Measurements from ENCODE around the gene RBFOX1. TPM values are rescaled to one million over a fixed set of nuclear protein-coding genes. Genes with fewer than 3 reads are reported as not detected.

Gene RBFOX1
- total RNA-seq, 4 donors from 2014 or later, result 0.12 to 0.54 TPM; not detected in 2

DNA sequence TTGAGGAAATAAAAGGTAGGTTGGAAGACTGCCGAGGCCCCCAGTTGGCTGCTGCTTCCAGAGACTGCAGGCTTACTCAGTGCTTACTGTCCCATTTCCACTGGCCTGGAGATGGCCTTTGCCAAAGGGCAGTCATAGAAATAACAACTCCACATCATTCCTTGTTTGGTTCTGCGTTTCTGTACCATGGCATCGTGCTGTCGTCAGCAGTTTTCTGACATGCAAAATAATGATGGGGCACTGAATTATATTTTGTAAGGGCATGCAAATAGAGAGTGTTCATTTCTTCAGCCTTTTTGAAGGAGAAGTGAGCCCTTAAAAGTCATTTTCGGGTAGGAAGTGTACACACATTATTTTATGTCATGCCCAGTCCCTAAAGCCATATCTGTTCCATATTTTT lies 88.9 kb downstream of the RBFOX1 start:
- no peak for ATAC-seq
- Histone ChIP-seq H3K4me3 (no peak overlapping the region), H3K4me1 (no peaks in the 10 kb centered on the region), H3K27me3 (peaks cover 22% of the 10 kb centered on the region), H3K9me3 (no peaks in the 10 kb centered on the region), H3K36me3 (no peaks in the 10 kb centered on the region), H3K27ac (no peak overlapping the region)
- WGBS, 2 donors (ENCODE audit: low coverage in 1 of 2), result 44 to 51% methylated on average over 3 to 5 of the region's 5 CpGs
- TF ChIP-seq EP300 (IDR thresholded peaks at IDR 0.05) (no peak), POLR2A (IDR thresholded peaks at IDR 0.05) (no peak), POLR2AphosphoS5 (IDR thresholded peaks at IDR 0.05) (no peak)
- TF ChIP-seq, protein P1, sequence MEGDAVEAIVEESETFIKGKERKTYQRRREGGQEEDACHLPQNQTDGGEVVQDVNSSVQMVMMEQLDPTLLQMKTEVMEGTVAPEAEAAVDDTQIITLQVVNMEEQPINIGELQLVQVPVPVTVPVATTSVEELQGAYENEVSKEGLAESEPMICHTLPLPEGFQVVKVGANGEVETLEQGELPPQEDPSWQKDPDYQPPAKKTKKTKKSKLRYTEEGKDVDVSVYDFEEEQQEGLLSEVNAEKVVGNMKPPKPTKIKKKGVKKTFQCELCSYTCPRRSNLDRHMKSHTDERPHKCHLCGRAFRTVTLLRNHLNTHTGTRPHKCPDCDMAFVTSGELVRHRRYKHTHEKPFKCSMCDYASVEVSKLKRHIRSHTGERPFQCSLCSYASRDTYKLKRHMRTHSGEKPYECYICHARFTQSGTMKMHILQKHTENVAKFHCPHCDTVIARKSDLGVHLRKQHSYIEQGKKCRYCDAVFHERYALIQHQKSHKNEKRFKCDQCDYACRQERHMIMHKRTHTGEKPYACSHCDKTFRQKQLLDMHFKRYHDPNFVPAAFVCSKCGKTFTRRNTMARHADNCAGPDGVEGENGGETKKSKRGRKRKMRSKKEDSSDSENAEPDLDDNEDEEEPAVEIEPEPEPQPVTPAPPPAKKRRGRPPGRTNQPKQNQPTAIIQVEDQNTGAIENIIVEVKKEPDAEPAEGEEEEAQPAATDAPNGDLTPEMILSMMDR (IDR thresholded peaks at IDR 0.05), result no peak

DNA sequence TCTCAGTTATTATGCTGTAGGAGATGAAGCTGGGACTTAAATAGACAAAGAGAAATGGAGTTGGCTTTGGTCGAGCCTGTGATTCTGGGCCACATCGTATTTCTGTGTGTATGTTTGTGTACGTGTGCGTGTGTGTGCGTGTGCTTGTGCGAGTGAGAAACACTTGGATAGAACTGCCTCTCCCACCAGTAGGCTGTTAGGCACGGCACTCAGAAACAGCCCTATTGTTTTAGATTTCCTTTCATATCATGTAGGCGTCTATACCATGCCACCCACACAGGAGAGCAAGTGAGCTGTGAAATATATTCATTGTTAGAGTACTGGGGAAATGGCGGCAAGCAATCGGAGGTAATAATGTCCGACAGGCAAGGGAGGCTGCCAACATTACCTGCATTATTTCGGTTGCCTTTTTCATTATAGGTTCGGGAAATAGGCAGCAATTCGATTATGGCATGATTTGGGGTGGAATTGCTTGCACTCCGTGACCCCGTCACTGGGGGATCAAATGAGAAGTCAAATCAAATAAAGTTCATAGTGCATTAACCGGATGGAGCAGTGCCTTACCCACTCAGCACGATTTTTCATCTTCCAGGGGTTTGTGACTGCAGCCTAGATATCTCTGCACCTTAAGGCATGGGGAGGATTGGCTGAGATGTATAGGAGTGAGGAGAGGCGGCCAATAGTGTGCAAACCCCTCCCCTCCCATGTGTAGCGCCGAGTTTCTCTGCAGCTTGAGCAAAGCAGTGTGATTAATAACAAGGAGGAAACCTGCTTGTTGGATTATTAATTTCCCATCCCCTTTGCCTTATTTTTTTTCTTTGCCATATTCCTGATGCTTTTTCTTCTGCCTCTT lies 89.6 kb downstream of the RBFOX1 start:
- 75 to 78% methylated on average over 11 to 20 of the region's 21 CpGs for WGBS, 2 donors (ENCODE audit: low coverage in 1 of 2)
- no peak overlapping the region for H3K27ac ChIP-seq
- no peaks in the 10 kb centered on the region for H3K4me1 ChIP-seq
- H3K27me3 ChIP-seq, result peaks cover 23% of the 10 kb centered on the region
- H3K36me3 ChIP-seq, result no peaks in the 10 kb centered on the region
- no peak for ATAC-seq
- TF ChIP-seq POLR2AphosphoS5 (IDR thresholded peaks at IDR 0.05) (no peak), POLR2A (IDR thresholded peaks at IDR 0.05) (no peak), EP300 (IDR thresholded peaks at IDR 0.05) (no peak)
- TF ChIP-seq, protein P1 (IDR thresholded peaks at IDR 0.05), result no peak
- H3K4me3 ChIP-seq, result no peak overlapping the region
- H3K9me3 ChIP-seq, result no peaks in the 10 kb centered on the region

DNA sequence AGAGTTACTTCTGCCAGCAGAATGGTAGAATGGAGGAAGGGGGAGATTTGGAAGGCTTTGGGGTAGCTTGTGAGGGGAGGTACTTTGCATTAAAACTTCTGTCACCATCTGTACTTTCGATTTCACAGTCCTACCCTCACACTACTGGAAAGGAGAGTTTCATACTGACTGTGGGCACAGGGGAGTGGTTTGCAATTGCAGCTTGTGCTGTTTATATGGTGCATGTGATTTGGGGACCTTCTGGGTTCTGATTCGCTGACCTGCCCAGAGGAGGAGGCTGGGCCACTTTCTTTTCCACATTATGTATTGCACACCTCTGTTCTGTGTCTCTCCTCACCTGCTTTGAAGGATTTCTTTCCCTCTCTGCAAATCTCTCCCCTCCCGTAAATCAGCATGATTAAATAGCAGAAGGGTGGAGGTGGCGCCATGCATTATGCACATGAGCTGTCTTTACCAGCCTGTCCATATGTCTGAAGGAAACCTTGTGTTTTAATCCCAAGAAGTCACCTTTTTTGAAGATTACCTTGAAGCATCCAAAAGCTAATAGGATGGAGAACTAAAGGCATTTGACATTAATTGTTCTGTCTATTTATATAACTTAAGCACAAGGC lies 90.9 kb downstream of the RBFOX1 start:
- no peaks in the 10 kb centered on the region for H3K4me1 ChIP-seq
- ATAC-seq, result no peak
- TF ChIP-seq POLR2AphosphoS5 (IDR thresholded peaks at IDR 0.05), result no peak
- TF ChIP-seq POLR2A (IDR thresholded peaks at IDR 0.05), result no peak
- TF ChIP-seq, protein P1 (IDR thresholded peaks at IDR 0.05), result no peak
- no peak for TF ChIP-seq EP300 (IDR thresholded peaks at IDR 0.05)
- no peaks in the 10 kb centered on the region for H3K36me3 ChIP-seq
- H3K4me3 ChIP-seq, result no peak overlapping the region
- WGBS, 2 donors (ENCODE audit: low coverage in 1 of 2), result 36 to 44% methylated on average over 3 to 4 of the region's 4 CpGs
- H3K27ac ChIP-seq, result no peak overlapping the region
- H3K9me3 ChIP-seq, result no peaks in the 10 kb centered on the region
- peaks cover 17% of the 10 kb centered on the region for H3K27me3 ChIP-seq

DNA sequence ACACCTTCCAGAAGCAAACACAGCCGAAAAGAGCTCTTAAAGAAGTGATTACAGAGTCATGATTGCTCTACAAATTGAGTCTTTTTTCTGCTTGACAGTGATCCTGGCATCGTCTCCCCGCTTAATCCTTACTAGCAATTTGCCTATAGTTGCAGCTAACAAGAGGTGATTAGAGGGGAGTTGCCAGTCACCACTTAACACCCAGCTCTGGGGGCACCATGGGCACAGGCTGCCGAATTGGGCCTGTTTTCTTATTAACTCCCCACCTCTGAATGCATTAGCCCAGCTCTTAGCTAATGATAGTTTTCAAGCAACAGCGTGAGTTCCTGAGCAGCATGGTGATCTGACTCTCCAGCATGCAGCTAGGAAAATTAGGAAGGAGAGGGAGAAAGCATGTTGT lies 93.5 kb downstream of the RBFOX1 start:
- Histone ChIP-seq H3K36me3 (no peaks in the 10 kb centered on the region), H3K4me3 (no peak overlapping the region), H3K9me3 (no peaks in the 10 kb centered on the region), H3K4me1 (no peaks in the 10 kb centered on the region), H3K27ac (no peak overlapping the region), H3K27me3 (peaks cover 20% of the 10 kb centered on the region)
- ATAC-seq, result no peak
- TF ChIP-seq POLR2AphosphoS5 (IDR thresholded peaks at IDR 0.05), result no peak
- TF ChIP-seq POLR2A (IDR thresholded peaks at IDR 0.05), result no peak
- TF ChIP-seq EP300 (IDR thresholded peaks at IDR 0.05), result no peak
- TF ChIP-seq, protein P1 (IDR thresholded peaks at IDR 0.05), result no peak
- WGBS, 2 donors (ENCODE audit: low coverage in 1 of 2), result 77% methylated on average over 5 of the region's 5 CpGs; no CpG with 5 or more reads in 1 of the 2 donors
